ENCODE data around the gene ARID5A. TPM values are rescaled to one million over a fixed set of nuclear protein-coding genes. Genes with fewer than 3 reads are reported as not detected.

ARID5A gene
- total and polyA plus RNA-seq, 4 donors: 12.5 to 61.9 (median 28.4) TPM

DNA sequence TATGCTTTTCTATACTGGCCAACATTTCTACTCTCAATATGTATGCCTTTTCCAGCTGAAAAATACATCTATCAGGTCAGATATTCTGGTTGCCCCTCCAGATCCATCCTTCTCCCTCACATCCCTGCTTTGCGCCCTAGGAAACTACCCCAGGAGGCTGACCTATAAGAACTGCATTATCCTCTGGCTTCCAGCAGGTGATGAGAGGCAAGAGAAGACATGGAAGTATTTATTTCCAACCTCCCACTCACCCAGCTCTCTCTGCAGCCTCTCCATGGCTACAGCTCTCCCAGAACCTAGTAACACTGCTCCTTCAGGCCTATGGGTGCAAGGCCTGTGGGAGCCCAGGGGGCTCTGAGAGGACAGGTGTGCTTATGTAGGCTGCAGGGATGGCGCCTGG, 42.9 kb downstream of the ARID5A start:
- TF ChIP-seq, protein P1, sequence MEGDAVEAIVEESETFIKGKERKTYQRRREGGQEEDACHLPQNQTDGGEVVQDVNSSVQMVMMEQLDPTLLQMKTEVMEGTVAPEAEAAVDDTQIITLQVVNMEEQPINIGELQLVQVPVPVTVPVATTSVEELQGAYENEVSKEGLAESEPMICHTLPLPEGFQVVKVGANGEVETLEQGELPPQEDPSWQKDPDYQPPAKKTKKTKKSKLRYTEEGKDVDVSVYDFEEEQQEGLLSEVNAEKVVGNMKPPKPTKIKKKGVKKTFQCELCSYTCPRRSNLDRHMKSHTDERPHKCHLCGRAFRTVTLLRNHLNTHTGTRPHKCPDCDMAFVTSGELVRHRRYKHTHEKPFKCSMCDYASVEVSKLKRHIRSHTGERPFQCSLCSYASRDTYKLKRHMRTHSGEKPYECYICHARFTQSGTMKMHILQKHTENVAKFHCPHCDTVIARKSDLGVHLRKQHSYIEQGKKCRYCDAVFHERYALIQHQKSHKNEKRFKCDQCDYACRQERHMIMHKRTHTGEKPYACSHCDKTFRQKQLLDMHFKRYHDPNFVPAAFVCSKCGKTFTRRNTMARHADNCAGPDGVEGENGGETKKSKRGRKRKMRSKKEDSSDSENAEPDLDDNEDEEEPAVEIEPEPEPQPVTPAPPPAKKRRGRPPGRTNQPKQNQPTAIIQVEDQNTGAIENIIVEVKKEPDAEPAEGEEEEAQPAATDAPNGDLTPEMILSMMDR (IDR thresholded peaks at IDR 0.05; ENCODE audit: control extremely low read depth, extremely low read depth): no peak
- no peak overlapping the region for H3K9ac ChIP-seq (ENCODE audit: insufficient read depth in 1 of 2, low read length in 2 of 2)
- DNase-seq: no peak

DNA sequence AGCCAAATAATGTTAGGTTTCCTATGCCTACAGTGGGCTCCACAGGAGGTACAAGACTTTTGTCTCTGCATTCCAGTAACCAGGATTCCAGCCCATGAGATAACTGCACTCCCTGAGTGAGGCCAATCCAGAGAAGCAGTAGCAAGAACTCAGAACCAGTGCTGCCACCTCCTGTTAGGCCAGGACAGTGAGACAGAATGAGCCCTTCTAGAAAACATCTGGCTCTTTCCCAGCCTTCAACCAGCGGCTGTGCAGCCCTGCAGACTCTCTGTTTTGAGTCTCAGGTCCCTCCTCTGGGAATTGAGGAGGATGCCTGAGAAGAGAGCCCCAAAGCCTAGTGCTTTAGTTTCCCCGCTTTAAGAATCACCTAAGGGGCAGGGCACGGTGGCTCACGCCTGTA, 44.2 kb downstream of the ARID5A start:
- 90 to 92% methylated on average over 4 of the region's 4 CpGs for WGBS, 2 donors
- no peak for DNase-seq

More for the DNA sequence above, 42.9 kb downstream of the ARID5A start:
- no peak for ATAC-seq (ENCODE audit: insufficient read depth, low FRiP score)
- Histone ChIP-seq H3K36me3 (ENCODE audit: control insufficient read depth in 4 of 4, insufficient read depth in 4 of 4, low read length in 4 of 4) (no peaks in the 10 kb centered on the region), H3K4me1 (ENCODE audit: control insufficient read depth in 5 of 5, insufficient read depth in 5 of 5, low read length in 5 of 5) (peaks cover 0 to 2% (median 0%) of the 10 kb centered on the region in 5 donors), H3K4me3 (no peak overlapping the region), H3K9me3 (ENCODE audit: control insufficient read depth in 4 of 4, insufficient read depth in 3 of 4, low read length in 3 of 4) (no peaks in the 10 kb centered on the region), H3K27ac (ENCODE audit: low read depth in 1 of 2, low read length in 1 of 2) (no peak overlapping the region), H3K27me3 (ENCODE audit: control insufficient read depth in 3 of 3, insufficient read depth in 3 of 3, low read length in 2 of 3) (no peaks in the 10 kb centered on the region)
- WGBS, 2 donors: 95 to 99% methylated on average over 2 of the region's 2 CpGs

DNA sequence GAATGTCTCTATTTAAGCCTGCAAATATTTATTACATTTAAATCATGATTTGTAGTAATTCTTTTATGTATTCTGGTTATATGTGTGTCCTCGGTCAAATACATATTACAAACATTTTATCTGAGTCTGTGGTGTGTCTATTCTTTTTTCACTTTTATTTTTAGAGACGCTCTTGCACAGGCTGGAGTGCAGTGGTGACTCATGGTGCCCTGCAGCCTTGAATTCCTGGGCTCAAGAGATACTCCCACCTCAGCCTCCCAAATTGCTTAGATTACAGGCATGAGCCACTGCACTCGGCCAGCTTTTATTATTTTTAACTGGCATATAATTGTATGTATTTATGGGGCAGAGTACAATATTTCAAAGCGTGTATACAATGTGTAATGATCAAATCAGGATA, 47.5 kb downstream of the ARID5A start:
- peaks cover 0 to 6% (median under 1%) of the 10 kb centered on the region in 4 donors for H3K36me3 ChIP-seq (ENCODE audit: control insufficient read depth in 4 of 4, insufficient read depth in 4 of 4, low read length in 4 of 4)
- peaks cover 0 to 2% (median 0%) of the 10 kb centered on the region in 5 donors for H3K4me1 ChIP-seq (ENCODE audit: control insufficient read depth in 5 of 5, insufficient read depth in 5 of 5, low read length in 5 of 5)
- peaks cover 0 to 2% (median 0%) of the 10 kb centered on the region in 4 donors for H3K9me3 ChIP-seq (ENCODE audit: control insufficient read depth in 4 of 4, insufficient read depth in 3 of 4, low read length in 3 of 4)
- H3K27me3 ChIP-seq (ENCODE audit: control insufficient read depth in 3 of 3, insufficient read depth in 3 of 3, low read length in 2 of 3): no peaks in the 10 kb centered on the region
- ATAC-seq (ENCODE audit: insufficient read depth, low FRiP score) (no peak), DNase-seq (no peak)
- TF ChIP-seq, protein P1 (IDR thresholded peaks at IDR 0.05; ENCODE audit: control extremely low read depth, extremely low read depth): no peak
- WGBS, 2 donors: 87 to 92% methylated on average over 4 of the region's 4 CpGs
- H3K4me3 ChIP-seq: no peak overlapping the region
- no peak overlapping the region for H3K9ac ChIP-seq (ENCODE audit: insufficient read depth in 1 of 2, low read length in 2 of 2)
- no peak overlapping the region for H3K27ac ChIP-seq (ENCODE audit: low read depth in 1 of 2, low read length in 1 of 2)

More for the DNA sequence above, 44.2 kb downstream of the ARID5A start:
- Histone ChIP-seq H3K9me3 (ENCODE audit: control insufficient read depth in 4 of 4, insufficient read depth in 3 of 4, low read length in 3 of 4) (no peaks in the 10 kb centered on the region), H3K4me3 (no peak overlapping the region), H3K4me1 (ENCODE audit: control insufficient read depth in 5 of 5, insufficient read depth in 5 of 5, low read length in 5 of 5) (peaks cover 0 to 1% (median 0%) of the 10 kb centered on the region in 5 donors), H3K36me3 (ENCODE audit: control insufficient read depth in 4 of 4, insufficient read depth in 4 of 4, low read length in 4 of 4) (peaks cover 0 to 3% (median 0%) of the 10 kb centered on the region in 4 donors), H3K27me3 (ENCODE audit: control insufficient read depth in 3 of 3, insufficient read depth in 3 of 3, low read length in 2 of 3) (no peaks in the 10 kb centered on the region), H3K27ac (ENCODE audit: low read depth in 1 of 2, low read length in 1 of 2) (no peak overlapping the region), H3K9ac (ENCODE audit: insufficient read depth in 1 of 2, low read length in 2 of 2) (no peak overlapping the region)
- ATAC-seq (ENCODE audit: insufficient read depth, low FRiP score): no peak
- TF ChIP-seq, protein P1 (IDR thresholded peaks at IDR 0.05; ENCODE audit: control extremely low read depth, extremely low read depth): no peak

DNA sequence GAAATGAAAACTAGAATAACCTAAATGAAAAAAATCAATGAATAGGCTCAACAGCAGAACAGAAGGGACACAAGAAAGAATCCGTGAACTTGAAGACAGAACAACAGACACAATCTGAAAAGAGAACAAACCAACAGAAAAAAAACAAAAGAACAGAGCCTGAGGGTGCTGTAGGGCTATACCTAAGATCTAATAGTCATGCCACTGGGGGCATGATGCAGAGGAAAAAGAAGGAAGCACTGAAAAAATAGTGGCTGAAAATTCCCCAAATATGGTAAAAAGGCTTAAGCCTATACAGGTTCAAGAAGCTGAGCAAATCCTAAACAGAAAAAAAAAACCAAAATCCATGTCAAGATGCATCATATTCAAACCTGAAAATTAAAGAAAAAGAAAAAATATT, 51.3 kb downstream of the ARID5A start:
- peaks cover 0 to 2% (median 0%) of the 10 kb centered on the region in 4 donors for H3K9me3 ChIP-seq (ENCODE audit: control insufficient read depth in 4 of 4, insufficient read depth in 3 of 4, low read length in 3 of 4)
- no peak overlapping the region for H3K27ac ChIP-seq (ENCODE audit: low read depth in 1 of 2, low read length in 1 of 2)
- H3K9ac ChIP-seq (ENCODE audit: insufficient read depth in 1 of 2, low read length in 2 of 2): no peak overlapping the region
- TF ChIP-seq, protein P1 (IDR thresholded peaks at IDR 0.05; ENCODE audit: control extremely low read depth, extremely low read depth): no peak
- ATAC-seq (ENCODE audit: insufficient read depth, low FRiP score) (no peak), DNase-seq (no peak)
- peaks cover 0 to 2% (median 0%) of the 10 kb centered on the region in 5 donors for H3K4me1 ChIP-seq (ENCODE audit: control insufficient read depth in 5 of 5, insufficient read depth in 5 of 5, low read length in 5 of 5)
- H3K27me3 ChIP-seq (ENCODE audit: control insufficient read depth in 3 of 3, insufficient read depth in 3 of 3, low read length in 2 of 3): no peaks in the 10 kb centered on the region
- H3K4me3 ChIP-seq: no peak overlapping the region
- peaks cover 5 to 16% (median 8%) of the 10 kb centered on the region in 4 donors for H3K36me3 ChIP-seq (ENCODE audit: control insufficient read depth in 4 of 4, insufficient read depth in 4 of 4, low read length in 4 of 4)
- WGBS, 2 donors: 100% methylated on average over 1 of the region's 1 CpG
